Cardiac septum (tissue), 1 donor: ENCODE data around the gene TRUB2. TPM values are rescaled to one million over a fixed set of nuclear protein-coding genes. Genes with fewer than 3 reads are reported as not detected.
"Not testable (repeated sequence)": the region's sequence is repeated elsewhere in the genome, so short reads cannot be mapped to it uniquely, and the experiment has no call there.

Source experiments
- DNase-seq: peaks from one replicate; pipeline ENCODE4 v3.0.0-alpha.2; 2020; ENCODE audit warnings: low spot score
- intact Hi-C: fragments of 100-400 bp; cut with DNase I; formaldehyde crosslinking; loops from one replicate; pipeline ENCODE4 v1.14.0; 2022
- total RNA-seq: library from RNA; stranded (reverse); fragmentation: NEBNext Ultra II Directional; extraction: Animal tissue kit (Norgen Biotek cat#: 25700); gene quantifications from one replicate; pipeline ENCODE4 v1.2.1, GENCODE V29; 2021
- donor health status: DM: no; HTN: no; CAD: no.

Gene TRUB2
- total RNA-seq, 1 donor from 2014 or later = 30.7 TPM

- DNase-seq = no peak
- intact Hi-C loops = no loop called here
These were observed 11.8 kb downstream of the TRUB2 start for GRCh38 chr9:128310461-128310860.

GRCh38 chr9:128309551-128309950, 12.7 kb downstream of the TRUB2 start:
- intact Hi-C loops = no loop called here
- DNase-seq = no peak

DNA sequence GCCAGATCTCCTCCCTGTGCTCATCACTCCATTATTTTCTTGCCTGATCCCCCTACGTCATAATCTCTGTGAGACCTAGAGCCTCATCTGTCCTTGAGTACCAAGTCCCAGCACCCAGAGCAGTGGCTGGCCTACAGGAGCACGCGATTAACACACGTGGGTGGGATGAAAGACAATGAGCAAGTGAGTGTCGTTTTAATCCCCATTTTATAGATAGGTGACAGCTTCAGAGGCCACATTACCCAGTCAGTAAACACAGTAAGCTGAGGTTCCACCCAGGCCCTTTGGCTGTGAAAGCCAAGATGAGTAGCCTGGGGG, 17.3 kb downstream of the TRUB2 start:
- intact Hi-C loops = no loop called here

GRCh38 chr9:128304136-128304970, 17.9 kb downstream of the TRUB2 start:
- intact Hi-C loops = no loop called here

More for the DNA sequence above, 17.3 kb downstream of the TRUB2 start:
- no peak for DNase-seq

GRCh38 chr9:128298535-128299482, 23.4 kb downstream of the TRUB2 start:
- DNase-seq = no peak
- intact Hi-C loops = loop anchor here (5.0 kb wide), 1 partner anchor 118 kb away; no protein-coding TSS in a partner anchor

More at GRCh38 chr9:128304136-128304970, 17.9 kb downstream of the TRUB2 start:
- DNase-seq = no peak

GRCh38 chr9:128297221-128297773, 24.9 kb downstream of the TRUB2 start:
- DNase-seq = no peak
- intact Hi-C loops = loop anchor here (5.0 kb wide), 1 partner anchor 120 kb away; no protein-coding TSS in a partner anchor

DNA sequence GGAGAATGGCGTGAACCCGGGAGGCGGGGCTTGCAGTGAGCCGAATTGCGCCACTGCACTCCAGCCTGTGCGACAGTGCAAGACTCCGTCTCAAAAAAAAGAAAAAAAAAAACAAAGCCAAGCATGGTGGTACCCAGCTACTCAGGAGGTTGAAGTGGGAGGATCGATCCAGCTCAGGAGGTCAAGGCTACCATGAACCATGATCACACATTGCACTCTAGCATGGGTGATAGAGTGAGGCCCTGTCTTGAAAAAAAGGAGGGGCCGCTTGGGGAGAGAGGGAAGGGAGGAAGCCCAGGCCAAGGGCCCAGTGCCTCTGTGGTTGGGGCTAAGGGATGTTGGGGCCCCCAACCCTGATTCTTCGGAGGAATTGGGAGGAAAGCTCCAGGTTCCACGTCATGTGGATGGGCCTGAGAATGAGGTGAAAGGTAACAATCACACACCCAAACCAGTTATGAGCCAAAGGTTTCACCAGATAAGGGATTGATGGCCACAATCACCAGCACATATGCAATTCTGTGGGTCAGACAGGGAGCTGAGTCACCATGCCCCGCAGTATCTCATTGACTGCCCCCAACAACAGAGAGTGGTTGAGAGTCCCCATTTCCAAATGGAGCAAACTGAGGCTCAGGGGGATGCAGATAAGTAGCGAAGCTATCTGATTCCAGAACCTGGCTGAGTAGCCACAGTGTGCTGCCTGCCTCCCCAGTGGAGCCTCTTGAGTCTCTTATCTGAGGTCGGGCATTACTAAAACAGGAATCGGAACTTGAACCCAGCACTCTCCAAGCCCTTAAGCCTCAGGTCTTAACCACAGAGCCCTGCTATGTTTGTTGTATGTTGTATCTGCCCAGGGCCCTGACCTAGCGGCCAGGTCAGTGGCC, 25.7 kb downstream of the TRUB2 start:
- intact Hi-C loops = loop anchor here (5.0 kb wide), 1 partner anchor 121 kb away; no protein-coding TSS in a partner anchor
- no peak for DNase-seq

- DNase-seq = no peak
- intact Hi-C loops = no loop called here
These were observed 28.1 kb downstream of the TRUB2 start for GRCh38 chr9:128294142-128294541.

DNA sequence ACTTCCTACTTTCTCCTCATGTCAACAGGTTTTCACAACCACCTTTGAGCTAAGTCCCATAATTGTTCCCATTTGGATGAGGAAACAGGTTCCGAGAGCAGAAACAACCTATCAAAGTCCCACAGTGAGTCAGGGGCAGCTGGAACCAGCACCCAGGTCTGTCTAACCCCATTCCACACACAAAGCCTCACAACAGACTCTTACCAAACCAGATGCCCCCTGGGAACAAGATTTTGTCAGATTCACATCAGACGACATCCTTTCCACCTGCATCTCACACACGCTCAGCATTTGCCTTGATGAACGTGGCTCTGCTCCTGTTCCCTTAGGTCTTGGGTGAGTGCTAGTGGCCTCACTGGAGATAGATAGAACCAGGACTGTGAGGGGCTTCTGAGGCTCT, 29.2 kb downstream of the TRUB2 start:
- no peak for DNase-seq
- intact Hi-C loops = no loop called here

DNA sequence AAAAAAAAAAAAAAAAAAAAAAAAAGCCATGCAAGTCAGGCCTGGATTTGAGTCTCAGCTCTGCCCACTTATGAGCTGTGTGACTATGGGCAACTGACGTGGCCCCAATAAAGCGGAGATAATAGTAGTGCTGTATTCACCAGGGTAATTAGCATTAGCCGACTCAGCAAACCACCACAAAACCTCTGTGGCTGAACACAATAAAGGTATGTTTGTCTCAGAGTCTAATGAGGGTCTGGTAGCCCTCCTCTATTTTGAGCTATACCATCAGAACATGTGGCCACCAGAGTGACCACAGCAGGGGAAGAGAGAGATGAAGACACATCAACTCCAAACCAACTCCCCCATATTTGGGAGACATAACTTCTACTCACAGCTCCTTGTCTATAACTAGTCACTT, 30.2 kb downstream of the TRUB2 start:
- DNase-seq = no peak

DNA sequence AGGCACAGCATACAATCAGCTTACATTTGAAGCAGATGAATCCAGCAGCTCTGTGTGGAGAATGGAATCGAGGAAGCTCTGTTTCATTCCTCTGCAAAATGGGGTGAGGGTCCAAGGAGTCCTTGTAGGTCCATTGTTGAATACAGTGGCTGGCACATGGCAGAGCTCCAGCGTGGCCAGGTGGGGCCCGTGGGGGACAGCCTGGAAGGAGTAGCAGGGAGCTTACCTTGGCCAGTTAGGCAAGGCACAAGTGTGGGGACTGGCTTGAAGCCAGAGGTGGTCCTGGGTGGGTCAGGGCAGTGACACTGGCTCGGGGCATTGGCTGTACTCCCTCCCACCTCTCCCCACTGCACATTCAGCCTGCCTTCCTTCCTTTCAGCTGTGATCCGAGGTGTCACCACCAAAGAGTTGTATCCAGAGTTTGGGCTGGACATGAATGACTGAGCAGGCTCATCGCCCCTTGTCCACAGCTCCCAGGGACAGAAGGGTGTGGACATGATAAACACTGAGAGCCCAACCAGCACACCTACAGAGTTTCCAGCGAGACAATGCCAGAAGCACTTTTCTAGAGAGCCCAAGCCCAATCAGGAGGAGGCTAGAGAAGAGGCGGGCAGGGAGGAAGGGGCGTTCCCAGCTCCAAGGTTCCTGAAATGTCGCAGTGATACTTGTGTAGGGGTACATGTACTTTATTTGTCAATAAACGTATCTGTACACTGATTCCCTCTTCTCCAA, 33.8 kb downstream of the TRUB2 start:
- intact Hi-C loops = no loop called here
- no peak for DNase-seq

More for the DNA sequence above, 30.2 kb downstream of the TRUB2 start:
- intact Hi-C loops = no loop called here

GRCh38 chr9:128286440-128286839, 35.8 kb downstream of the TRUB2 start:
- DNase-seq = peak; percentile 77
- intact Hi-C loops = no loop called here

DNA sequence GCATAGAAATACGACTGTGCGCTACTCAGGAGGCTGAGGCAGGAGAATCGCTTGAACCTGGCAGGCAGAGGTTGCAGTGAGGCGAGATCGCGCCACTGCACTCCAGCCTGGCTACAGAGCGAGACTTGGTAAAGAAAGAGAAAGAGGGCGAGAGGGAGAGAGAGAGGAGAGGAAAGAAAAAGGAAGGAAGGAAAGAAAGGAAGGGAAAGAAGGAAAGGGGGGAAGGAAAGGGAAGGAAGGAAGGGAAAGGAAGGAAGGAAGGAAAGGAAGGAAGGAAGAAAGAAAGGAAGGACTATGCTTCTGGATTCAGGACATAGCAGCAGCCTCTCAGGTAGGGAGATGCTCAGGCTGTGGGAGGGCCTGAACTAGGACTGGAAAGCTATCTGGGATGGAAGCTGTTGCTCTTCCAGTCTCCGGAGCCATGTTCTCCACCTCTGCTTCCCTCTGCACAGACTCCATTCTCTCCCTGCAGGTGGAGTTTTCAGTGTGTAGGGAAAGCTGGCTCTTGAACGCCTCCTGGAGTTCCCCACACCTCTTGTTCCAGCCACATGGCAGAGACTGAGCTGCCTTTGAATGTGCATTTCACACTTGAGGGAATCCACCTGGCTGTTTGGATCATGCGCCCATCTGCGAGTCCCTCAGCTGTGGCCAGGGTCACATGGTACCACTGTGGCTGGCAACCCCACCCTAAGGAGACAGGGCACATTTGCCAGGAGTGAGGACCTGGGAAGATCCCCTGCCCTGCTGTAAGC, 37.0 kb downstream of the TRUB2 start:
- intact Hi-C loops = no loop called here
- DNase-seq = no peak

DNA sequence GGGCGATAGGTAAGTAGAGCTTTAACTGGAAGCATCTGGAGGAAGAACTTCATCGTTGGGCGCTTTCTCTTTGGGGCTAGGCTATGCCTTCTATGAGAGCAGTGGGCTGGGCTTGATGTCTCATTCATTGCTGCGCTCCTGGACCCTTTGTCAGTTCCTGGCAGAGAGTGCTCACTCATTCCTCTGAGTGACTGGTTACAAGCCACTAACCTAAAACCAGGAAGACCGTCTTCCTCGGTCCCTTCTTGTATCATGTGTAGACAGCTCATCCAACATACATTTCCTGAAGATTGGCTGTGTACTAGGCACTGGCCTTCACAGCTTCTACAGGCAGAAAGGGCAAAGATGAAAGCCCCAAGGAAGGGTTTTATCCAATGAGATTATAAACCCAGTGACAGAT, 39.7 kb downstream of the TRUB2 start:
- intact Hi-C loops = no loop called here

GRCh38 chr9:128280084-128280622, 42.1 kb downstream of the TRUB2 start:
- no peak for DNase-seq
- intact Hi-C loops = no loop called here

More for the DNA sequence above, 39.7 kb downstream of the TRUB2 start:
- no peak for DNase-seq

DNA sequence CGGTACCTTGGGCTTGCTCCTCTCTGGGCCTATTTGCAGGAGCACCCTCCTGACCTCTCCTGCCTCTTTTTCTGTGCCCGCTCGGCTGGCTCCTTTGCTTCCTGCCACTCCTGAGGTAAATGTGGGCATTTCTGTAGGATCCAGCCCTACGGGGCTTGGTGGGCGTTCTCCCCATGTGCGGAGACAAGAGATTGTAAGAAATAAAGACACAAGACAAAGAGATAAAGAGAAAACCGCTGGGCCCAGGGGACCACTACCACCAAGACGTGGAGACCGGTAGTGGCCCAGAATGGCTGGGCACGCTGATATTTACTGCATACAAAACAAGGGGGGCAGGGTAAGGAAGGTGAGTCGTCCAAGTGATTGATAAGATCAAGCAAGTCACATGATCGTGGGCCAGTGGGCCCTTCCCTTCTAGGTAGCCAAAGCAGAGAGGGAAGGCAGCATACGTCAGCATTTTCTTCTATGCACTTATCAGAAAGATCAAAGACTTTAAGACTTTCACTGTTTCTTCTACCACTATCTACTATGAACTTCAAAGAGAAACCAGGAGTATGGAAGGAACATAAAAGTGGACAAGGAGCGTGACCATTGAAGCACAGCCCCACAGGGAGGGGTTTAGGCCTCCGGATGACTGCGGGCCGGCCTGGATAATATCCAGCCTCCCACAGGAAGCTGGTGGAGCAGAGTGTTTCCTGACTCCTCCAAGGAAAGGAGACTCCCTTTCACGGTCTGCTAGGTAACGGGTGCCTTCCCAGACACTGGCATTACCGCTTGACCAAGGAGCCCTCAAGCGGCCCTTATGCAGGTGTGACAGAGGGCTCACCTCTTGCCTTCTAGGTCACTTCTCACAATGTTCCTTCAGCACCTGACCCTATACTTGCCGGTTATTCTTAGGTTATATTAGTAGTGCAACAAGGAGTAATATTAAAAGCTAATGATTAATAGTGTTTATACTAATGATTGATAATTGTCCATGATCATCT, 42.9 kb downstream of the TRUB2 start:
- not testable (repeated sequence) for DNase-seq
- intact Hi-C loops = loop anchor here (5.0 to 10.0 kb wide), 2 partner anchors 43 to 85 kb away; partner anchors contain the start of genes CIZ1, COQ4 and TRUB2
